Stimulated activated CD4-positive, alpha-beta T cell treated with anti-CD3 and anti-CD28 coated beads, Interleukin-1b, Interleukin-23, amount 100 ng/mL, for 48 hours (primary cell): Measurements from ENCODE around the gene HNRNPU.

Experiments used
- DNase-seq: peaks from one replicate; pipeline ENCODE4 v3.0.0-alpha.2; 2020

The HNRNPU gene

DNA sequence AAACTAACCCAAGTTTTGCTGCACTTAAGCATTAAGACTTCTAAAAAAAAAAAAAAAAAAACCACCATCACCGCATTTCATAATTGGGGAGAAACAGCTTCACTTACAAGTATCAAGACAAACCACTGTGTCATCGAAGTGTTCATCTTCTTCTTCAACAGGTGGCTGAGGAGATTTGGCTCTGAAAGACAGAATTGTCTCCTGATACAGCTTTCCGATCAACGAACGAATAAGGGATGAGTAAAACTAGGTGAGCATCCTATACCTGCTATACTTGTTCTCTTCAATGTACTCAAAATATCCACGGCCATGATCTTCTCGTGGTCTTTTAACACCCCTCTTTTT lies 2.0 kb downstream of the HNRNPU start:
- no peak for DNase-seq

DNA sequence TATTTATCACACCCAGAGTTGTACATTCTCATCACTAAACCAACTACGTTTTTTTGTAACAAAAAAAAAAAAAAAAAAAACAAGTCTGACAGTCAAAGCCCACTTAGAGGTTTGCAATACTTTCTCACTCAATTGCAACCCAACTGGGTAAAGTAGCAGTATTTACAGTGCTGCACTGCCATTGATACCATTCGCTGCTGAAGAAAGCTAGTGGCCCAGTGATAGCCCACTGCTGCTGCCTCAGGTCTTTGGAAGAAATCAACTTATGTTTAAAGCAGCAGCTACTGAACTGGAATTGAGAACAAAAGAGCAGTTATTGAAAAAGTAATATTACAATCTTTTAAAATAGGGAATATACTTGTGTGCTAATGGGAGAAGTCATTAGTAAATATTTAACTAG lies 2.7 kb downstream of the HNRNPU start:
- no peak for DNase-seq

DNA sequence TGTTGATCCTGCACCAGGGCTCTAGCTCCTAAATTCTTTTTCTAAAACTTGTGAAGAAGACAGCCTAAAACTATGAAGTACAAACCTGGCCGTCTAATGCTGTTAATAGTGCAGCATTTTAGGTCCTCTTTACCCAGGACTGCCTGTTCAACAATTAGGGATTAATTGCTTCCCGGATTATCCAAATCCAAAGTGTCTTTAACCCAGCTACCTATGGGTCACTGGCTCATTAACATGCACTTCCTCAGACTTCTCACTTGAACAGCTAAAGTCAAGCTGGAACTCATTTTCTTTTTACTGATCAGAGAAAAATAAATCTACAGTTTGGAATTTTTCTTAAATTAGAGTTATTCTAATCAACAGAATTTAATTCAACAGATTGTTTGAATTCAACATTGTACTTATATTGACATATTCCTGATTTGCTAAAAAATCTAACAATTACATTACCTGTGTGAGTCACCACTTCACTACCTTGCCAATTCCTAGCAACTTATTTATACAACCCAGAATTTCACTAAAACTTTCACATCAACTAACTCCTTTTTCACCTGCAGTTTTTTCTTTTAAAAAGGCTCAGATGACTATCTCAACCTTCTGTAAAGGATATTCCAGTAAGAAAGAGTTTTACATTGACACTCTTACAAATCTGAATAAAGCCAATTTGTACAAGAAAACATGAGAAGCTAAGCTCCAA lies 3.3 kb downstream of the HNRNPU start:
- DNase-seq, result no peak

DNA sequence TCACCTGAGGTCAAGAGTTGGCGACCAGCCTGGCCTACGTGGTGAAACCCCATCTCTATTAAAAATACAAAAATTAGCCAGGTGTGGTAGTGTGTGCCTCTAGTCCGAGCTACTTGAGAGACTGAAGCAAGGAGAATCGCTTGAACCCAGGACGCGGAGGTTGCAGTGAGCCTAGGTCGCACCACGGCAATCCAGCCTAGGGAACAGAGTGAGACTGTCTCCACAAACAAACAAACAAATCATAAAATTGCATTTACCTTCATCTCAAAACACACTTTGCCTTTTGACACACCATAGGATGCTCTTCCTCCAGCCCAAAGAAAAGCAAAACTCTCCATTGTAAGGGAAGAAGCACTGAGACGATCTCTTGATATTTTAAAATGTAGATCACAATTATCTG lies 4.3 kb downstream of the HNRNPU start:
- DNase-seq, result no peak

DNA sequence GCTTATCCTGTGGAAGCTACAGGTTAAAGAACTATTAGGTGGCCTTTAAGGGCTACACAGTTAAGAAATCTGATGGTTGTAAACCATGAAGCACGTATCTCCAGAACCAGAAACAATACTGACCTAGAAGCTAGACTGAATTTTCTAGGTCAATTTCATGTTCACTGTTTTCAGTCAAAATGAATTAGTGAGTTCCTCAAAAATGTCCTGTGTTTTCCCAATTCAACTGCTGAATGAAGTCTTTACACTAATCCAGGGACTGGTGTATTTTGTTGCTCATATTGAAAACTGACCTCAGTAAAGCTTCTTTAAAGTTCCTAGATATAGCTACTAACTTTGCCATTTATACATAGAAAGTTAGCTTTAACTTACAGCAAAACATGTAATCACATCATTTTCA lies 6.0 kb downstream of the HNRNPU start:
- no peak for DNase-seq

DNA sequence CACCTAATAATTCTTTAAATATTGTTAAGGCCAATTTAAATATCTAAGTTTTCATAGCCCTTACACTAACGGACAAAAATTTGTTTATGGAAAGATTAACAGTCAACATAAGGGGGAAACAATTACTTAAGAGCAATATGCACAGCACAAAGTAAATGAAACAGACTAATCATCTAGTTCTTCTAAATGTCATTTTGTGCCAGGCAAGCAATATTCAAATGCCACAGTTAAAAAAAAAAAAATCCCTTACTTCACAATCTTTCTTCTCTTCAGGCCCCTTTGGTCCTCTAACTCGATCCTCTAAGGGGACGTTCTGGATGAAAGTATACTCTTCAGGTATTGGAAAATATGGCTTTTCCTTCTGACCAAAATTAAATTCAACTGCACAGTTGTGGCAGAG lies 6.6 kb downstream of the HNRNPU start:
- no peak for DNase-seq

DNA sequence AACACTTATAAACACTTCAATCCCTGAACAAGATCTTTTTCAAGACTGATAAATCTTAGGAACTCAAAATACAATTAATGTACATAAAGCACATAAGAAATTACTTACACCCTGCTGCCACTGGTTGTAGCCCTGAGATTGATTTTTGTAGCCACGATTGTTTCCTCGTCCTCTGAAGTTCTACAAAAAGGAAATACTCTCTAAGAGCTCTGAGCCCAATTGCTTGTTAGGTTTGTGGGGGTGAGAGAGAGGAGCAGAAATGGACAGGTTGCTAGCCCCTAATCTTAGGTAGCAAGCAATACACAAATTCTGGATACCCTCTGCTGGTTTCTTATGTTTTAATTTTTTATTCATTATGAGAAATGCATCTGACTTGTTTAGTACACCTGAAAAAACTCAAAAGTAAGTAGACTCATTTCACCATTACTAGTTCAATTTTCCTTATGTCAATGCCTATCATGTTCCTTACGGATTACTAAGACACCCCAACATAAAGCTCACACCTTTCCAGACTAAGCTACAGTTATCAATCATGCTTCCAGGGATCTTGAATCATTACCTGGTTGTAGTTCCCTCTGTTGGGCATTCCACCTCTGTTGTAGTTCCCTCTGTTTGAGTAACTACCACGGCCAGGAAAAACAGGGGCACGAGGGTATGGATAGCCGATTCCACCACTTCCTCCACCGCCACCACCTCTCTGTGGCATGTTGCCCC lies 9.3 kb downstream of the HNRNPU start:
- DNase-seq, result no peak

DNA sequence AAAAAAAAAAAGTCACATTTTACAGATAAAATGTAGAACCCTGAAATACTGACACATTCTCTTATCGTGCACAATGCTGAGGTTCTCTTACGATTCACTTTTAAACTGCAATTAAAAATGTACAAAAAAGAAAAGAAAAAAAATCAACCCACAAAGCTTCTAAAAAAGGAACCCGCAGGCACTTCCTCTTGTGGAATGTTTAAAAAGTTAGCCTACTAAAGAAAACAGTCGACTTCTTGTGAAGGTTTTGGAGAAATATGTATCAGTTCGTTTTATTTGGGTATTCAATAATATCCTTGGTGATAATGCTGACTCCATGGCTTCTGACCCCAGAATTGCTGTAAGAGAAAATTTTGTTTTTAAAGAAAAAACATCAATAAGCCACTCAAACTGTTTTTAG lies 10.2 kb downstream of the HNRNPU start:
- no peak for DNase-seq

DNA sequence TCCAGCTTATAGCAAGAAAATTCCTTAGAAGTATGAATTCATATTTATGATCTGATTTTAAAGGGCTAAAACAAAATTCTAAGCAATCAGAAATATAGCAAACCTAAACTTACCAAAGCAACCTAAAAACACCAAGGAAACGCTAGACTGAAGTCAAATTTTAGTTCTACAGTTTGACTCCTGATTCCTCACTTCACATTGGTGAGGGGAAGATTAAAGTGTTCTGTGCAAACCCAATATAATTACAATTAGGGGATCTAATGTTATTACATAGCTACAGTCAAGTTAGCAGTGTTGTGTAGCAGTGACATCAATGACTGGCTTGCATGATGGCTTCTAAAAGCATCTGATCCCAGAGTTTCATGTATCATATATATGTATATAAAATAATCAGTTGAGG lies 11.6 kb downstream of the HNRNPU start:
- DNase-seq, result no peak

DNA sequence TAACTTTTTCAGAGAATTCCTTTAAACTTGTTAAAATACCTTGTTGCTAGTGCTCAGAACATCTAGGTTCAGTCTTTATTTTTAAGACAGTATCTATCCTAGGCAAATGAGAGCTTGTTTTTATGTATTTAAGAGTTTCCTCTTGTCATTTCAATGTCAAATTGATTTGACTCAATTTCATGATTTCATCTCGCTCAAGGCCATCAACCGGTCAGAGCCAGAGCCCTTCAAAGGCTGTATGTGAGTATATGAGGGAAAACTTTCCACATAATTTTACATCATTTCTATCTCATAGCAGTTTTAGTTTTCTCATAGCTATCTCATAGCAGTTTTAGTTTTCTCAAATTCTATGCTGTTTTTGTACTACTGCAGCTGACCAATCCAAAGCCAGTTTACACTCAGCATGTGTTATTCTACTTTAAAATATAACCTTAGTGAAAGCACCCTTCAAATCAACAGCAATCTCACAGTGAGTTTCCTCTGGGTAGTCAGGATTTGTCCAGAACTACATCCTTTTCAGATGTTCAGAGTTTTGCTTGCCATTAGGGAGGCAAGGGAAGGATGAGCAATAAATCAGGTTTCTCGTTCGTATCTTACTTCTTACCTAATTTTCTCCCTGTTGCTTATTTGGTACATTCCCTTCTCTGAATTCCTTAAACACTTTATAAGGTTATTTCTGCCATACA lies 12.7 kb downstream of the HNRNPU start:
- DNase-seq, result no peak

DNA sequence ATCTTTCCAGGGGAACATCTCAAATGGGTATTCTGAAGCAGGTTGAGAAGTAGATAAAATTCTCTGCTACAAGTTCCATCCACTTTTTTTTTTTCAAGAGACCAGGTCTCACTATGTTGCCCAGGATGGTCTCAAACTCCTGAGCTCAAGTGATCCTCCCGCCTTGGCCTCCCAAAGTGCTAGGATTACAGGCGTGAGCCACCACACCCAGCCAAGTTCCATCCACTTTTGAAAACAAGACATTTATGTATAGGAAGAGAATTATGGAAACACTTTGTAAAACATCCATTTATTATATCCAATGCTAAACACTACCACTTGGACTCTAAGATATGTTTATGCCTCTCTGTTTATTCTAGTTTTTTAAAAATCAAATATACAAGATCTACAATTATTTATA lies 13.4 kb downstream of the HNRNPU start:
- DNase-seq, result no peak

DNA sequence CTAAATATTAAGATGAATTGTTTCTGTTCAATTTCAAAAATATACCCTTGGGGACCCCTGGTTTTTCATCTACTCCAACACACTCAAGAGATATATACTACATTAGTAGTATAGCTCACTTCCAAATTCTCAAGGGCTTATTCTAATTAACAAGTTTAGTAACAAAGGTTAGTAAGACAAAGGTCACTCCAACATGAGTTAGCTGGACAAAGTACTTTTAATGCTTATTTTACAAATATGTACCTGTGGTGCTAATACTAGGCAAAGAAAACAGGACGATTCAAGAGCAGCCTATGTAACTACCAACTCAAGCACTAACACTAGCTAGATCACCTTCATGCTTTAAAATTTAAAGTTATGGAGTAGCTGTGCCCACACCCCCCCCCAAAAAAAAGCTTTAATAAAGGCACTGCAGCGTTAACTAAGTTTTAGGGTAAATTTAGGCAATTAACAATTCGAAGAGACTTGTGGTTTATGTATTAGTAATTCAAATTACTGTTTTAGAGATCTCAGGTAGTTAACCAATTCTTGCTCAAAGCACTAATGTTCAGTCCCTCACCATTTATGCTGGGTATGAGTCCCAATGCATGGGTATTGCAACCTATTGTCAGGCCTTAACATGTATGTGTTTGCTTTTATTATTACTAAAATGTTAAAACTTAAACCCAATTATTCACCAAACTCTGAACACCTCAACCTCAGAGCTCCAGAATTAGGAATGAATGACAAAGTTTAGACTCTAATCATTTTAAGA lies 14.1 kb downstream of the HNRNPU start:
- no peak for DNase-seq

DNA sequence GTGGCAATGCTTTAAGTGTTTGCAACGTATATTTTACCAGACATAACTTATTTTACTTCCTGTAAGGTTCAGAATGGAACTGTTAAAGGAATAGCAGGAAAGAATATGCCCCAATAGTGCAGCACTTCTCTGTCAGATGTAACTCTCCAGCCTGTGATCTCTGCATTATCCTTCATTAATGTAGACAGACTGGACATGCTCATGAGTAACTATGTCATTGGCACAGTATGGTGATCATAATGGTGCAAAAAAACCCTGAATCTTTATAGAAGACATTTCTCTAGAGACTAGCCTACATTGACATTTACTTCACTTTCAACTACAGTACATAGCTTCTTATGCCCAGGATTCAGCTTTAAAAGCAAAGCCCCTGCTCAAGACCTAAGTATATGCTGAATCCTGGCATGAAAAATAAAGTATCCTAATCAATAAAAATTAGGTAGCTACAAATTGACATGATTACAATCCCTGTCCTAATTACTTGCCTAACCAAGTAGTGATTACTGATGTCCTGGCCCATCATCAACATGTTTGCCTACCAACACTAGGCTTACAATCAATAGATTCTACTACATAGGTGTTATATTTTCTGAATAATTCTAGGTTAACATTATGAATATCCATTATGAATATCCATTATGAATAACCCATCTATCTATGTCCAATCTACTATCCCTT lies 15.0 kb downstream of the HNRNPU start:
- no peak for DNase-seq

DNA sequence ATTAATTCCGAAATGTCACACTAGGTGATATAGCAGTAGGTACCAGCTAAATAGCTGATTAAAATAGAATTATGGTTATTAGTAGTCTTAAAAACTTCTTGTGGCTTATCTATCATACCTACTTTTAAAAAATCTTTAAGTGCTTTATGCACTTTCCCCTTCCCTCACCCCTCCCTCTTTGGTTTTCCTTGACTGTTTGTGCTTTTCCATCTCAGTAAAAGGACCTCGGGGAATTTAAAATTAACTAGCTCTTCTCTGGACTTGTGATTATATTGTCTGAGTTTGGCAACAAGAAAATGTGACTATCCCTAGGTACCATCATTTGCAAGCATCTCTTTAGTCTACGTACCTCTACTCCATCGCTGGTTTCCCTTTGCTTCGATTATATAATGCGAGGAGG lies 17.7 kb downstream of the HNRNPU start:
- DNase-seq, result no peak

DNA sequence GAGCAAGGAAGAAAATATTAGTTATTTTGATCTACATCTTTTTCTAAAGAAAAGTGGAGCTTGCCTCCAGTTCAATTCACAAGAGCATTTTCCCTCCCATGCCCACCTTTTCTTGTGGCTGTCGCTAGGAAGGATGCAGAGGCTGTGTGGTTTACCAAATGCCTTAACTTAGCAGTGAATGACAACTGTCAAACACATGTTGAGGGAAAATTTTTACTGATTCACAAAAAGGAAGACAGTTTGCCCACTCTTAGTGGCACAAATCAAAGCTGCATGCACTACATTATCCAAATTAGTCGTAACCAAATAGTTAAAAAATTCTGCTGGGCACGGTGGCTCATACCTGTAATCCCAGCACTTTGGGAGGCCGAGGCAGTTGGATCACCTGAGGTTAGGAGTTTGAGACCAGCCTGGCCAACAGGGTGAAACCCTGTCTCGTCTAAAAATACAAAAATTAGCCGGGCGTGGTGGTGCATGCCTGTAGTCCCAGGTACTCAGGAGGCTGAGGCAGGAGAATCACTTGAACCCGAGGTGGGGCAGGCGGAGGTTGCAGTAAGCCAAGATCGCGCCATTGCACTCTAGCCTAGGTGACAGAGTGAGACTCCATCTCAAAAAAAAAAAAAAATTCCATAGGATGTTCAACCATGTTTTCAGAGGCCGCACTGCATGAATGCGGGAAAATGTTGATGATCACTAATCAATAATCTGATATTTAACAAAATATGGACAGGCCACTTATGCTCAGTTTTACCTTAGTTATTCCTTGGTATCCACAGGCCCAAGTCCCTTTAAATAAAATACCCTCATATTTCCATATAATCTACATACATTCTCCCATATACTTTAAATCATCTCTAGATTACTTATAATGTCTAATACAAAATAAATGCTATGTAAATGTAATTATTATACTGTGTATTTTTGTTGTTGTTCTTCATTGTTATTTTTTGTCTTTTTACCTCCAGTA lies 19.9 kb downstream of the HNRNPU start:
- DNase-seq, result no peak

DNA sequence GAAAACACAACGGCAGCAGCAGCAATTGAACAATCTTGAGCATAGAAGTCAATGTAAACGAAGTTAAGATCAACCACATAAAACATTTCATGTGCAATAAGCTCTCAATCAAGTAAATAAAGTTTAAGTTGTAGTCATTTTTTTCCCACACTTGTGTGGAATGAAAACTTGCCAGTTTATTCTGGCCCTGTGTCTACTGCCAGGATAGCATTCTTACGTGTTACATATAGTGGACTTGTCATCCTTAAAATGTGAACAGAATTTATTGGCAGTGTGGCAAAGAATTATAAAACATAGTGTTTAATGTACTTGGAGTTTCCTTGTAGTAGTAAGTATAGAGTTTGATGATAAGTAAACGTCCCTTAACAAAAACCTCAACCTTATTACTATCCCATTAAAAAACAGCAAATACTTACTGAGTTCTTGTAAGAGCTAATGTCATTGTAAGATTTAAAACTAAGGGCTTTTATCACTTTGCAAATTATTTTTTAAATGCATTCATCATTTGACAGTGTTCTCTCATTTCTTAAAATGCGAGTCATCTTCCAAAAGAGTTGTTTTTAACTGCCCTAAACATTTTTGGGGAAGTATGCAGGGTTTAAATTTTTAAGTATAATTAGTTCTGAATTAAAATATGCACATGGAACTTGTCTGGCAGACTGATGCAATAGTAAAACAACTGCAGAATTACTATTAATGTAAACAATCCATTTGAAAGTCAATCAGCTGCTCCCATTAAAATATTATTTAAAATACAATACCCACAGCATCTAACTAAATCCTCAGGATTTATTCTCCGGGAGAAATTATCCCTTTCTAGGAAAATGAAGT lies 21.0 kb downstream of the HNRNPU start:
- DNase-seq, result no peak

DNA sequence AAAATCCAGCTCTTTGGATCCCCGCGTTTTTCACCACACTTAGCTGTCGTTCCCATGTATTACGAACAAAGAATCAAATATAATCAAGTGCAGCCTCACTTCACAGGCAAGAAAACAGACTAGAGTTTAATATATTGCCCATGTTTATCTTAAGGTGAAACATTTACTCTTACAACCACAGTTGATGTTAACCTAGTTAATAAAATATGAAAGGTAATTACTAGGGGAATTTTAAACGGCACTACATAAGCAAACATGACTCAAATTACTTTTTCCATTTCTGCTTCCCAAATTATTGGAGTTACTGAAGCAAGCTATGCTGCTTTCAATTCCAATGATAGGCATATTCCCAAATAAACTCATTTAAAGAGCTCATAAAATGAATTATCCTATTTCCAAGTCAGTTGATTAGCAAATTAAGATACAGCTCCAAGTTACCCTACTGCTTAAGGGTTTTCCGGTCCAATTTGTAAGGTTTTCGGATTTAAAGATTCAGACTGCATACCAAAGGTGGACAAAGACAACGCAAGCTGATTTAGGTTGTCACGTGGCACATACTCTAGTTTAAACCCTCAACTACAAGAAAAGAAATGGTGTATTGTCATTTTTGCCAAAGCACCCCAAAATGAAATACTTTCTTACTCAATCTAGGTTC lies 22.9 kb downstream of the HNRNPU start:
- no peak for DNase-seq

DNA sequence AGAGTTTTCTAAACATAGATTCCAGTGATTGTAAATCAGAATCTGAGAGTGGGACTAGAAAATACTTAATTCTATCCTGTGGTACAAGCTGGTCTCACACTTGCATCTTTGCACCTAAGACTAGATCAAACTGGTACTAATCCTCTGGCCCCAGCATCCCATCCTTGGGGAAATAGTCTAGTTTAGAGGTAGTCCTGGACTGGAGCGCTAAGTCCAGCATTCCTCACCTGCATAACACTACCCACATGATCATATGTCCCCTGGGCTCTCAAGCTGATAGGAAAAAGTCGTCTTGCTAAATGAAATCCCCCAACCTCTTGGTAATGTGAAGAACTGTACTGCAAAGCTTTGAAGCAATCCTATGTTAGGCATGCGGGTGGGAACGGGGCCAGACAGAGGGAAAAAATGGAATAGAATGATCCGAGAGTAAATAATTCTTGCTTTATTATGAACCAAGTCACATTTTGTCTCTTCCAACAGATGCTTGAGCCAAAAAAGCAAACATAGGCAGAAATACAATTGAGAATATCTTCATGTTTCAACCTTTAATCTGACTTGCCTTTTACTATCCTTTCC lies 24.0 kb downstream of the HNRNPU start:
- DNase-seq, result no peak

DNA sequence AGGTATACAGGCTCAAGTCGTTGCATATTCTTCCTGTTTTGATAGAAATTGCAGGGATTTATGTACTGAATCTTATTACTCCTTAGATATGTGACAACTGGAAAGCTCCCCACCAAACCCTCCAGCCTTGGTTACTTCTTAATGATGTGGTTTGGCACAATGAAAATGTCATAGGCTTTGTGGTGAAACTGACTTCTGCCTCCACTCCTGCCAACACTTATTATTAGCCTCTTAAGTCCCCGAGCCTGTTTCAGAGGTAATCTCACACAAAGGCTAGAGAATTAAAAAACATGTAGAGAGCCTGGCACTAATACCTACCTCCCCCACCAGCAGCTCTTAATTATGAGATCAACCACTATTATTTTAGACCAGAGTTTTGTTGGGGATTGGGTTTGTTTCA lies 24.7 kb downstream of the HNRNPU start:
- no peak for DNase-seq
